Upper lobe of left lung (tissue), 4 donors: ENCODE results near the gene DNAJC13.

ENCODE experiments used
- EP300 ChIP-seq, 4 donors: sonication (generic); formaldehyde crosslinking; IDR thresholded peaks; one replicate each; pipeline ENCODE4 v1.5.1; 2017; ENCODE audit warnings: antibody characterized with exemption in 4 of 4, control low read depth in 2 of 4
- POLR2A ChIP-seq, 4 donors: fragments of 450-650 bp; IDR thresholded peaks; one replicate each; pipeline ENCODE4 v1.5.1; 2016 to 2017; ENCODE audit warnings: antibody characterized with exemption in 4 of 4, mild to moderate bottlenecking in 2 of 4
- POLR2AphosphoS5 ChIP-seq, 2 donors: sonication (generic); formaldehyde crosslinking; IDR thresholded peaks; one replicate each; pipeline ENCODE4 v1.5.1; 2017; ENCODE audit warnings: antibody characterized with exemption in 2 of 2
- TF ChIP-seq, protein P1 (sequence below), 6 experiments: fragments of 450-650 bp in 4 of 6; fragments of 200-600 bp in 2 of 6; sonication (generic) in 2 of 6; IDR thresholded peaks; one replicate each; pipeline ENCODE4 v1.5.1; 2016 to 2019; ENCODE audit warnings: antibody characterized with exemption in 6 of 6

DNA sequence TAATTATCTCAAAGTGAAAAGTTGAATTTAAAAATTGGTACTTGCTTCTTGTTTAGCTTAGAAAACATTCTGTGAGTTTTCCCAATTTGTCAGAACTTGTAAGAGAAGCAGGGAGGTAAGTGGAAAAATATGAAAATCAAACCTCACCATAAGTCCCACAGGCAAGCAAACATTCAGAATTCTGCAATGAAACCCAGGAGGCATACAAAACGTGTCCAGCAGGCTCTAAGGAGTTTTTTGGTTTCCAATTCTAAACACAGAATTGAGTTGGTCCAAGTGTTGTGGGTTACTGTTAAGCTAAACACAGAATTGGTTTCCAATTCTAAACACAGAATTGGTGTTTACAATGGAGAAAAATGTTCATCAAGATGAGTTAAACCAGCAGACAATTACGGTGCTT is 152.7 kb downstream of the DNAJC13 start:
- TF ChIP-seq POLR2A (IDR thresholded peaks at IDR 0.05) (no peak), POLR2AphosphoS5 (IDR thresholded peaks at IDR 0.05) (no peak), EP300 (IDR thresholded peaks at IDR 0.05) (no peak)
- TF ChIP-seq, protein P1, sequence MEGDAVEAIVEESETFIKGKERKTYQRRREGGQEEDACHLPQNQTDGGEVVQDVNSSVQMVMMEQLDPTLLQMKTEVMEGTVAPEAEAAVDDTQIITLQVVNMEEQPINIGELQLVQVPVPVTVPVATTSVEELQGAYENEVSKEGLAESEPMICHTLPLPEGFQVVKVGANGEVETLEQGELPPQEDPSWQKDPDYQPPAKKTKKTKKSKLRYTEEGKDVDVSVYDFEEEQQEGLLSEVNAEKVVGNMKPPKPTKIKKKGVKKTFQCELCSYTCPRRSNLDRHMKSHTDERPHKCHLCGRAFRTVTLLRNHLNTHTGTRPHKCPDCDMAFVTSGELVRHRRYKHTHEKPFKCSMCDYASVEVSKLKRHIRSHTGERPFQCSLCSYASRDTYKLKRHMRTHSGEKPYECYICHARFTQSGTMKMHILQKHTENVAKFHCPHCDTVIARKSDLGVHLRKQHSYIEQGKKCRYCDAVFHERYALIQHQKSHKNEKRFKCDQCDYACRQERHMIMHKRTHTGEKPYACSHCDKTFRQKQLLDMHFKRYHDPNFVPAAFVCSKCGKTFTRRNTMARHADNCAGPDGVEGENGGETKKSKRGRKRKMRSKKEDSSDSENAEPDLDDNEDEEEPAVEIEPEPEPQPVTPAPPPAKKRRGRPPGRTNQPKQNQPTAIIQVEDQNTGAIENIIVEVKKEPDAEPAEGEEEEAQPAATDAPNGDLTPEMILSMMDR (IDR thresholded peaks at IDR 0.05), result no peak
